Measurements from ENCODE around the gene OTOP1. TPM values are rescaled to one million over a fixed set of nuclear protein-coding genes. Genes with fewer than 3 reads are reported as not detected.

OTOP1 gene
- polyA plus RNA-seq, 1 experiment = not detected

DNA sequence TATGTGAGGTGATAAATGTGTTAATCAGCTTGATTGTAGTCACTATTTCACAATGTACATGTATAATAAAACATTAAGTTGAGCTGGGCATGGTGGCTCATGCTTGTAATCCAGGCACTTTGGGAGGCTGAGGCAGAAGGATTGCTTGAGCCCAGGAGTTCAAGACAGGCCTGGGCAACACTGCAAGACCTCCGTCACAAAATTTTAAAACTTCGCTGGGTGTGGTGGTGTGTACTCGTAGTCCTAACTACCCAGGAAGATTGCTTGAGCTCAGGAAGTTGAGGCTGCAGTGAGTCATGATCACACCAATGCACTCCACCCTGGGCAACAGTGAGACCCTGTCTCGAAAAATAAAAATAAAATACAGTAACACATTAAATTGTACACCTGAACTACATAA is 43.1 kb upstream of the OTOP1 start:
- no peak overlapping the region for H3K4me3 ChIP-seq (ENCODE audit: low read depth, low read length)
- H3K27me3 ChIP-seq (ENCODE audit: control insufficient read depth, insufficient read depth, low read length) = no peaks in the 10 kb centered on the region
- CTCF ChIA-PET = interaction anchor here (0.6 kb wide), 1 partner anchor 601 kb away, joined by 3 read pairs; no protein-coding TSS in a partner anchor
- POLR2A ChIA-PET = no interaction called here
- H3K27ac ChIP-seq (ENCODE audit: low read depth, low read length) = no peak overlapping the region
- TF ChIP-seq, protein P1, sequence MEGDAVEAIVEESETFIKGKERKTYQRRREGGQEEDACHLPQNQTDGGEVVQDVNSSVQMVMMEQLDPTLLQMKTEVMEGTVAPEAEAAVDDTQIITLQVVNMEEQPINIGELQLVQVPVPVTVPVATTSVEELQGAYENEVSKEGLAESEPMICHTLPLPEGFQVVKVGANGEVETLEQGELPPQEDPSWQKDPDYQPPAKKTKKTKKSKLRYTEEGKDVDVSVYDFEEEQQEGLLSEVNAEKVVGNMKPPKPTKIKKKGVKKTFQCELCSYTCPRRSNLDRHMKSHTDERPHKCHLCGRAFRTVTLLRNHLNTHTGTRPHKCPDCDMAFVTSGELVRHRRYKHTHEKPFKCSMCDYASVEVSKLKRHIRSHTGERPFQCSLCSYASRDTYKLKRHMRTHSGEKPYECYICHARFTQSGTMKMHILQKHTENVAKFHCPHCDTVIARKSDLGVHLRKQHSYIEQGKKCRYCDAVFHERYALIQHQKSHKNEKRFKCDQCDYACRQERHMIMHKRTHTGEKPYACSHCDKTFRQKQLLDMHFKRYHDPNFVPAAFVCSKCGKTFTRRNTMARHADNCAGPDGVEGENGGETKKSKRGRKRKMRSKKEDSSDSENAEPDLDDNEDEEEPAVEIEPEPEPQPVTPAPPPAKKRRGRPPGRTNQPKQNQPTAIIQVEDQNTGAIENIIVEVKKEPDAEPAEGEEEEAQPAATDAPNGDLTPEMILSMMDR (IDR thresholded peaks at IDR 0.05; ENCODE audit: low read depth, low read length) = no peak
- DNase-seq (ENCODE audit: low read depth, low spot score) = no peak
- H3K9me3 ChIP-seq (ENCODE audit: control insufficient read depth, insufficient read depth, low read length) = no peaks in the 10 kb centered on the region

DNA sequence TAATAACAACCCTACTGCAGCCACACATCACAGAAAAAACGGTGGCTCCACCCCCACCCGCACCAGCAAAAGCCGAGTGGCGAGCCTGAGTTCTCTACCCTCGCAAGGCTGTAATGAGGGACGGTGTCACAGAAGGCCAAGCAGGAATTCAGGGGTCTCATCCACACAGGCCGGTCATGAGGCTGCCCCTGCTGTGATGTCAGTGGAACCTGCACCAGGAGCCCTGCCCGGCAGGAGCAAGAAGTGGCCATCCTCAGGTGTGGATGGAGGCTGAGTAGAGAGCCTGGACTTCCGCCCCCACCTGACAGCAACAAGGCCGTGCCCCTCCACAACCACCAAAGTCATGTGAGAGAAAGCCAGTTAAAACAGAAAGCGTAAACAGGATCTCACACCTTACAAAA is 42.6 kb upstream of the OTOP1 start:
- Histone ChIP-seq H3K27me3 (ENCODE audit: control insufficient read depth, insufficient read depth, low read length) (no peaks in the 10 kb centered on the region), H3K9me3 (ENCODE audit: control insufficient read depth, insufficient read depth, low read length) (no peaks in the 10 kb centered on the region), H3K4me3 (ENCODE audit: low read depth, low read length) (no peak overlapping the region), H3K27ac (ENCODE audit: low read depth, low read length) (peak overlapping the region; percentile 0)
- no peak for DNase-seq (ENCODE audit: low read depth, low spot score)
- ChIA-PET CTCF (interaction anchor here (1.8 kb wide), 1 partner anchor 10 kb away, joined by 4 read pairs; no protein-coding TSS in a partner anchor), POLR2A (no interaction called here)
- TF ChIP-seq, protein P1 (IDR thresholded peaks at IDR 0.05; ENCODE audit: low read depth, low read length) = no peak

GRCh38 chr4:4268776-4269175 is 42.0 kb upstream of the OTOP1 start:
- Histone ChIP-seq H3K9me3 (ENCODE audit: control insufficient read depth, insufficient read depth, low read length) (no peaks in the 10 kb centered on the region), H3K4me3 (ENCODE audit: low read depth, low read length) (no peak overlapping the region), H3K27me3 (ENCODE audit: control insufficient read depth, insufficient read depth, low read length) (no peaks in the 10 kb centered on the region), H3K27ac (ENCODE audit: low read depth, low read length) (no peak overlapping the region)
- POLR2A ChIA-PET = no interaction called here
- TF ChIP-seq, protein P1 (IDR thresholded peaks at IDR 0.05; ENCODE audit: low read depth, low read length) = no peak
- CTCF ChIA-PET = interaction anchor here (1.8 kb wide), 1 partner anchor 9 kb away, joined by 4 read pairs; no protein-coding TSS in a partner anchor
- no peak for DNase-seq (ENCODE audit: low read depth, low spot score)

- CTCF ChIA-PET = interaction anchor here (1.5 to 1.8 kb wide), 2 partner anchors 9 to 13 kb away, joined by 3 to 4 read pairs; no protein-coding TSS in a partner anchor
- no peaks in the 10 kb centered on the region for H3K27me3 ChIP-seq (ENCODE audit: control insufficient read depth, insufficient read depth, low read length)
- H3K27ac ChIP-seq (ENCODE audit: low read depth, low read length) = no peak overlapping the region
- DNase-seq (ENCODE audit: low read depth, low spot score) = no peak
- TF ChIP-seq, protein P1 (IDR thresholded peaks at IDR 0.05; ENCODE audit: low read depth, low read length) = no peak
- no peak overlapping the region for H3K4me3 ChIP-seq (ENCODE audit: low read depth, low read length)
- POLR2A ChIA-PET = no interaction called here
- H3K9me3 ChIP-seq (ENCODE audit: control insufficient read depth, insufficient read depth, low read length) = no peaks in the 10 kb centered on the region
These were observed 41.3 kb upstream of the OTOP1 start for GRCh38 chr4:4267981-4268380.

DNA sequence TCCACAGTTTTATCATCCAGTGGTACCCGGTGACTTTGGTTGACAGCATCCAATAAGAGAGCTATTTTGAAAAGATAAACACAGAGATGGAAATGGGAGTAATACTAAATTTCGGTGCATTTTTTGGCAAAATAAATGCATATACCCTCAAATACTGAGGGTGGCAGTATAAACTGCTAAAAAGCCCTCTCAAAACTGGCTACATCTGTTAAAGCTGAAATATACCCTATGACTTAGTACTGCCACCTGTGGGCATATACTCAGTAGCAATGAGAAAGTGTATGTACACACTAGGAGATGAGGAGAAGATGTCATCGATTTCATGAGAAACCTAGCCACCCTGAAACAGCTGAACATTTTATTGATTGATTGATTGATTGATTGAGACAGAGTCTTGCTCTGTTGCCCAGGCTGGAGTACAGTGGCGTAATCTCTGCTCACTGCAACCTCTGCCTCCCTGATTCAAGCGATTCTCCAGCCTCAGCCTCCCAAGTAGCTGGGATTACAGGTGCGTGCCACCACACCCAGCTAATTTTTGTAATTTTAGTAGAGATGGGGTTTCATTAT is 33.5 kb upstream of the OTOP1 start:
- CTCF ChIA-PET = interaction anchor here (0.5 to 2.4 kb wide), 19 partner anchors 9 to 1546 kb away, joined by 3 to 24 read pairs (median 4); partner anchors contain the start of gene TMEM128
- TF ChIP-seq, protein P1 (IDR thresholded peaks at IDR 0.05; ENCODE audit: low read depth, low read length) = peak; percentile 49
- no peak overlapping the region for H3K27ac ChIP-seq (ENCODE audit: low read depth, low read length)
- POLR2A ChIA-PET = interaction anchor here (0.6 kb wide), 1 partner anchor 59 kb away, joined by 3 read pairs; no protein-coding TSS in a partner anchor
- DNase-seq (ENCODE audit: low read depth, low spot score) = no peak
- H3K9me3 ChIP-seq (ENCODE audit: control insufficient read depth, insufficient read depth, low read length) = no peaks in the 10 kb centered on the region
- peaks cover 15% of the 10 kb centered on the region for H3K27me3 ChIP-seq (ENCODE audit: control insufficient read depth, insufficient read depth, low read length)
- no peak overlapping the region for H3K4me3 ChIP-seq (ENCODE audit: low read depth, low read length)
